Endothelial cell of umbilical vein (primary cell): Measurements from ENCODE around the gene ETS1. TPM values are rescaled to one million over a fixed set of nuclear protein-coding genes. Genes with fewer than 3 reads are reported as not detected.

Source experiments
- BruUV-seq: library from RNA; stranded (reverse); fragments of 400-500 nt; replicated peaks from 2 replicates; lab custom pipeline; 2021; lab: Mats Ljungman, UMichigan
- CTCF ChIA-PET: fragments of 300-600, 350-600 bp; sonication (Branson Sonifier 250); formaldehyde crosslinking; loops from one replicate; lab custom pipeline; 2021; ENCODE audit warnings: antibody characterized with exemption, inconsistent platforms; lab: Charles Lee
- POLR2A ChIA-PET: fragments of 300-600, 350-600 bp; sonication (Branson Sonifier 250); formaldehyde crosslinking; loops from one replicate; lab custom pipeline; 2021; ENCODE audit warnings: antibody characterized with exemption, inconsistent platforms; lab: Charles Lee
- DNase-seq: peaks from one replicate; pipeline ENCODE4 v3.0.0-alpha.2; 2011; ENCODE audit warnings: low read depth, low spot score
- FAIRE-seq: peaks from 2 replicates; lab custom pipeline; 2011; peaks lifted over from hg19 to GRCh38; lab: Jason Lieb, UNC
- H2AFZ ChIP-seq: 2 replicates; pipeline ENCODE4 v1.6.0; 2012; ENCODE audit warnings: low read depth, low read length, control low read depth, inconsistent platforms
- H3K27ac ChIP-seq: 2 replicates; pipeline ENCODE4 v1.5.1; 2011; ENCODE audit warnings: low read depth, mild to moderate bottlenecking, control low read depth, low read length, moderate library complexity; ENCODE audit not compliant: insufficient read depth
- H3K27me3 ChIP-seq, 2 experiments: 2 replicates each; pipeline versions ENCODE4 v1.6.0 to v1.6.1; 2011; ENCODE audit warnings: low read length in 2 of 2, mixed read lengths in 1 of 2; ENCODE audit not compliant: control insufficient read depth in 2 of 2, insufficient read depth in 2 of 2
- H3K36me3 ChIP-seq, 2 experiments: 2 replicates in 1 of 2; 3 replicates in 1 of 2; pipeline ENCODE4 v1.5.1; 2011; ENCODE audit warnings: low read length in 2 of 2, mild to moderate bottlenecking in 1 of 2, moderate library complexity in 1 of 2; ENCODE audit not compliant: control insufficient read depth in 2 of 2, insufficient read depth in 2 of 2; ENCODE audit errors: extremely low read depth in 1 of 2
- H3K4me1 ChIP-seq: 3 replicates; pipeline ENCODE4 v1.5.1; 2011; ENCODE audit warnings: mild to moderate bottlenecking, low read length; ENCODE audit not compliant: control insufficient read depth, insufficient read depth; ENCODE audit errors: extremely low read depth
- H3K4me2 ChIP-seq: 2 replicates; pipeline ENCODE4 v1.6.1; 2011; ENCODE audit warnings: low read length, control low read depth, mixed read lengths; ENCODE audit not compliant: insufficient read depth
- H3K4me3 ChIP-seq, 3 experiments: fragments of 200-600 bp in 1 of 3; sonication (generic), shearing (Covaris generic) in 1 of 3; replicated peaks in 1 of 3; 2 replicates each; pipeline ENCODE4 v1.5.1; 2011 to 2016; ENCODE audit warnings: control low read depth in 3 of 3, low read length in 3 of 3, mild to moderate bottlenecking in 2 of 3, inconsistent platforms in 1 of 3, low read depth in 1 of 3, moderate library complexity in 1 of 3; ENCODE audit not compliant: insufficient read depth in 1 of 3
- H3K79me2 ChIP-seq: 2 replicates; pipeline ENCODE4 v1.6.0; 2012; ENCODE audit warnings: low read length, inconsistent platforms; ENCODE audit not compliant: control insufficient read depth, insufficient read depth
- H3K9ac ChIP-seq: replicated peaks from 2 replicates; pipeline ENCODE3; 2011; ENCODE audit warnings: low read length, control low read depth; ENCODE audit not compliant: insufficient read depth; ENCODE audit errors: extremely low read depth
- H3K9me1 ChIP-seq: replicated peaks from 3 replicates; pipeline ENCODE4 v1.6.0; 2011; ENCODE audit warnings: mild to moderate bottlenecking, low read length; ENCODE audit not compliant: control insufficient read depth, insufficient read depth; ENCODE audit errors: extremely low read depth
- H3K9me3 ChIP-seq: replicated peaks from 2 replicates; pipeline ENCODE4 v1.5.1; 2012; ENCODE audit warnings: low read length, inconsistent platforms; ENCODE audit not compliant: control insufficient read depth, insufficient read depth
- H4K20me1 ChIP-seq: replicated peaks from 2 replicates; pipeline ENCODE3; 2011; ENCODE audit warnings: mild to moderate bottlenecking, low read length; ENCODE audit not compliant: control insufficient read depth, insufficient read depth; ENCODE audit errors: extremely low read depth
- EZH2 ChIP-seq: IDR thresholded peaks from 2 replicates; pipeline ENCODE4 v1.6.1; 2012; ENCODE audit warnings: borderline replicate concordance, low read depth, mild to moderate bottlenecking, moderate library complexity, low read length, inconsistent platforms; ENCODE audit not compliant: severe bottlenecking
- FOS ChIP-seq: IDR thresholded peaks from 2 replicates; pipeline ENCODE4 v1.6.1; 2011; ENCODE audit warnings: mild to moderate bottlenecking, low read length, moderate library complexity, borderline replicate concordance; ENCODE audit not compliant: insufficient read depth
- GATA2 ChIP-seq: IDR thresholded peaks from 2 replicates; pipeline ENCODE4 v1.7.0; 2011; ENCODE audit warnings: low read depth, mild to moderate bottlenecking, moderate library complexity, mixed read lengths, low read length; ENCODE audit not compliant: insufficient read length, insufficient read depth
- JUN ChIP-seq: IDR thresholded peaks from 2 replicates; pipeline ENCODE4 v1.6.1; 2011; ENCODE audit warnings: borderline replicate concordance, low read depth; ENCODE audit not compliant: insufficient read length, insufficient read depth
- MYC ChIP-seq: IDR thresholded peaks from one replicate; pipeline ENCODE4 v1.6.1; 2011; ENCODE audit warnings: mild to moderate bottlenecking, low read depth, low read length
- POLR2A ChIP-seq: IDR thresholded peaks from 2 replicates; pipeline ENCODE4 v1.6.1; 2012; ENCODE audit warnings: low read depth, mild to moderate bottlenecking, control low read depth, low read length
- POLR2AphosphoS5 ChIP-seq: IDR thresholded peaks from 2 replicates; pipeline ENCODE4 v1.6.1; 2012; ENCODE audit warnings: low read depth, mild to moderate bottlenecking, control low read depth, low read length, moderate library complexity; ENCODE audit not compliant: insufficient read depth
- dilution Hi-C: fragments of 300-500 bp; cut with MboI; formaldehyde crosslinking; loops from one replicate; pipeline ENCODE4 v1.15.0; 2019; ENCODE audit warnings: low sequenced_read_pairs; ENCODE audit not compliant: extremely low pct_ligation_motif_present
- intact Hi-C: fragments of 100-400 bp; cut with micrococcal nuclease; formaldehyde crosslinking; loops from one replicate; pipeline ENCODE4 v1.10.0; 2022
- polyA plus RNA-seq, 4 experiments: library from polyadenylated mRNA; depleted of rRNA in 3 of 4; stranded (reverse) in 3 of 4; unstranded in 1 of 4; fragments of >200 nt; gene quantifications; 2 replicates each; pipeline versions ENCODE4 v1.2.1 to v1.2.3, GENCODE V29; 2011 to 2012; ENCODE audit warnings: missing spikeins in 1 of 4
- total RNA-seq: library from RNA; stranded (reverse); gene quantifications from 2 replicates; pipeline ENCODE4 v1.2.3, GENCODE V29; 2021
- TF ChIP-seq, protein P1 (sequence below), 2 donors: IDR thresholded peaks; 1 replicate in 1 of 2; 2 replicates in 1 of 2; pipeline ENCODE4 v1.5.1; 2011; ENCODE audit warnings: low read length in 2 of 2, mild to moderate bottlenecking in 2 of 2, moderate library complexity in 2 of 2, control low read depth in 1 of 2, inconsistent platforms in 1 of 2, low read depth in 1 of 2; ENCODE audit not compliant: insufficient read depth in 1 of 2; ENCODE audit errors: extremely low read depth in 1 of 2
- TF ChIP-seq, protein P2 (sequence below): IDR thresholded peaks from 2 replicates; pipeline ENCODE4 v1.6.1; 2011; ENCODE audit not compliant: insufficient read depth, insufficient read length

The ETS1 gene
- total and polyA plus RNA-seq, 2 donors (not counting 3 experiments of a cell fraction or from before 2014, with no cell fraction given) = 34.2 to 115 TPM

DNA sequence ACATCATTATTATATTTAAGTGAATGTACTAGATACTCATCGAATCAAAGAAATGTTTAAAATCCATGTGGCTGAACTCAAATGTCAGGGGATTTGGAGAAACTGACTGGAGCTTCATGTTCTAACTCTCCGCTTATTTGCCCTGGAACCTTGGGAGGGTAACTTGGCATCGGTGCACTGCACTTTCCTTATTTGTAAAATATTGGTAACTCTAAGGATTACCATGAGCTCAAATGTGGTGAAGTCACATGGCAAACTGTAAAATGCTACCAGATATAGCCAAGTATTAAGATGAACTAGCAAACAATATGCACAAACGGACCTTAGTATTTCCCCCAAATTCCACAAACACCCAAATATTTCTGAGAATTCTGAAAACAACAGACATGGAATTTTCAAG lies 75.6 kb downstream of the ETS1 start:
- intact Hi-C loops = no loop called here
- Histone ChIP-seq H3K79me2 (peaks cover 96% of the 10 kb centered on the region), H3K27ac (no peak overlapping the region), H3K9me1 (no peaks in the 10 kb centered on the region), H3K9me3 (no peaks in the 10 kb centered on the region), H4K20me1 (peaks cover 3% of the 10 kb centered on the region), H3K36me3 (peaks cover 0 to 7% of the 10 kb centered on the region in 2 experiments), H3K9ac (no peak overlapping the region), H3K4me3 (no peak overlapping the region), H3K4me1 (peaks cover 50% of the 10 kb centered on the region), H3K27me3 (no peaks in the 10 kb centered on the region), H2AFZ (no peak overlapping the region), H3K4me2 (no peak overlapping the region)
- ChIA-PET CTCF (interaction anchor here (0.9 to 1.6 kb wide), 6 partner anchors 8 to 354 kb away, joined by 3 to 4 read pairs (median 4); no protein-coding TSS in a partner anchor), POLR2A (no interaction called here)
- TF ChIP-seq FOS (no peak), GATA2 (no peak), POLR2AphosphoS5 (no peak), EZH2 (no peak), JUN (no peak), POLR2A (no peak), MYC (no peak)
- TF ChIP-seq, protein P1, sequence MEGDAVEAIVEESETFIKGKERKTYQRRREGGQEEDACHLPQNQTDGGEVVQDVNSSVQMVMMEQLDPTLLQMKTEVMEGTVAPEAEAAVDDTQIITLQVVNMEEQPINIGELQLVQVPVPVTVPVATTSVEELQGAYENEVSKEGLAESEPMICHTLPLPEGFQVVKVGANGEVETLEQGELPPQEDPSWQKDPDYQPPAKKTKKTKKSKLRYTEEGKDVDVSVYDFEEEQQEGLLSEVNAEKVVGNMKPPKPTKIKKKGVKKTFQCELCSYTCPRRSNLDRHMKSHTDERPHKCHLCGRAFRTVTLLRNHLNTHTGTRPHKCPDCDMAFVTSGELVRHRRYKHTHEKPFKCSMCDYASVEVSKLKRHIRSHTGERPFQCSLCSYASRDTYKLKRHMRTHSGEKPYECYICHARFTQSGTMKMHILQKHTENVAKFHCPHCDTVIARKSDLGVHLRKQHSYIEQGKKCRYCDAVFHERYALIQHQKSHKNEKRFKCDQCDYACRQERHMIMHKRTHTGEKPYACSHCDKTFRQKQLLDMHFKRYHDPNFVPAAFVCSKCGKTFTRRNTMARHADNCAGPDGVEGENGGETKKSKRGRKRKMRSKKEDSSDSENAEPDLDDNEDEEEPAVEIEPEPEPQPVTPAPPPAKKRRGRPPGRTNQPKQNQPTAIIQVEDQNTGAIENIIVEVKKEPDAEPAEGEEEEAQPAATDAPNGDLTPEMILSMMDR (IDR thresholded peaks at IDR 0.05; ENCODE audit: extremely low read depth in 1 of 2, insufficient read depth in 1 of 2, low read depth in 1 of 2, low read length in 2 of 2) = no peak
- TF ChIP-seq, protein P2, sequence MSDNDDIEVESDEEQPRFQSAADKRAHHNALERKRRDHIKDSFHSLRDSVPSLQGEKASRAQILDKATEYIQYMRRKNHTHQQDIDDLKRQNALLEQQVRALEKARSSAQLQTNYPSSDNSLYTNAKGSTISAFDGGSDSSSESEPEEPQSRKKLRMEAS = no peak
- dilution Hi-C loops = no loop called here
- DNase-seq (no peak), FAIRE-seq (no peak)
- no TSS peak for BruUV-seq
